ENCODE data around the gene RPL14.

Gene RPL14

DNA sequence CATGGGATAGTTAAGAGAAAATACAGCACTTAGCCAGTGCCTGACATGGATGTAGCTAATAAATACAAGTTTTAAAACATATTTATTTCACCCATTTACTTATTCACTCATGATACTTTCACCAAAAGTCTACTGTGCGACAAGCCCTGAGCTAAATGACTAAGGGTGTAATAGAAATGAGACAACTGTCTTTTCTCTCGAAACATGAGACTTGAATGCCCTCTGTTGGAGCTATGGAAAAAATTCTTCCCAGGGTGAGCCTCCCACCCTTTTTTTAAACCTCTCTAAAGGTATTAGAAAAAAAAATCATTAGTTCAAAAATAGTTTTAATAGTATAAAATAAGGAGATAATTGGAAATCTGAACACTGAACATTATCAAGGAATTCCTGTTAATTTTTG is 24.3 kb upstream of the RPL14 start:
- TF ChIP-seq, protein P1, sequence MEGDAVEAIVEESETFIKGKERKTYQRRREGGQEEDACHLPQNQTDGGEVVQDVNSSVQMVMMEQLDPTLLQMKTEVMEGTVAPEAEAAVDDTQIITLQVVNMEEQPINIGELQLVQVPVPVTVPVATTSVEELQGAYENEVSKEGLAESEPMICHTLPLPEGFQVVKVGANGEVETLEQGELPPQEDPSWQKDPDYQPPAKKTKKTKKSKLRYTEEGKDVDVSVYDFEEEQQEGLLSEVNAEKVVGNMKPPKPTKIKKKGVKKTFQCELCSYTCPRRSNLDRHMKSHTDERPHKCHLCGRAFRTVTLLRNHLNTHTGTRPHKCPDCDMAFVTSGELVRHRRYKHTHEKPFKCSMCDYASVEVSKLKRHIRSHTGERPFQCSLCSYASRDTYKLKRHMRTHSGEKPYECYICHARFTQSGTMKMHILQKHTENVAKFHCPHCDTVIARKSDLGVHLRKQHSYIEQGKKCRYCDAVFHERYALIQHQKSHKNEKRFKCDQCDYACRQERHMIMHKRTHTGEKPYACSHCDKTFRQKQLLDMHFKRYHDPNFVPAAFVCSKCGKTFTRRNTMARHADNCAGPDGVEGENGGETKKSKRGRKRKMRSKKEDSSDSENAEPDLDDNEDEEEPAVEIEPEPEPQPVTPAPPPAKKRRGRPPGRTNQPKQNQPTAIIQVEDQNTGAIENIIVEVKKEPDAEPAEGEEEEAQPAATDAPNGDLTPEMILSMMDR (IDR thresholded peaks at IDR 0.05; ENCODE audit: low read length, missing control alignments): no peak
- H3K4me3 ChIP-seq (replicated peaks; ENCODE audit: low read depth, low read length): no peak overlapping the region
- DNase-seq (ENCODE audit: low read depth): no peak

DNA sequence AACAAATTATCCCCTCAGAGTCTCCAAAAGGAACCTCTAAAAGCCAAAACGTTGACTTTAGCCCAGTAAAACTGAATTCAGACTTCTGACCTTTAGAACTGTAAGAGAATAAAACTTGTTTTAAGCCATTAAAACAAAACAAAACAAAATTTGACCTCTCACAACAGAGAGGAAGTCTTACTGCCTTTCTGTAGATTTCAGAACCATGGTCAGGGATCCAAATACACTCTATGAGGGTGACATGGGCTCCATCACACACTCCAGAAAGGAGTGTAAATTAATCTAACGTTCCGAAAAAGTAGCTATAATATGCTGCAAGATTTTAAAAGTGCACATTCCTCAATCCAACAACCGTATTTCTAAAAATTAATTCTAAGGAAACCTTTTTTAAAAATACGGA is 19.2 kb upstream of the RPL14 start:
- no peak overlapping the region for H3K4me3 ChIP-seq (replicated peaks; ENCODE audit: low read depth, low read length)
- peak; percentile 10 for DNase-seq (ENCODE audit: low read depth)
- TF ChIP-seq, protein P1 (IDR thresholded peaks at IDR 0.05; ENCODE audit: low read length, missing control alignments): no peak

DNA sequence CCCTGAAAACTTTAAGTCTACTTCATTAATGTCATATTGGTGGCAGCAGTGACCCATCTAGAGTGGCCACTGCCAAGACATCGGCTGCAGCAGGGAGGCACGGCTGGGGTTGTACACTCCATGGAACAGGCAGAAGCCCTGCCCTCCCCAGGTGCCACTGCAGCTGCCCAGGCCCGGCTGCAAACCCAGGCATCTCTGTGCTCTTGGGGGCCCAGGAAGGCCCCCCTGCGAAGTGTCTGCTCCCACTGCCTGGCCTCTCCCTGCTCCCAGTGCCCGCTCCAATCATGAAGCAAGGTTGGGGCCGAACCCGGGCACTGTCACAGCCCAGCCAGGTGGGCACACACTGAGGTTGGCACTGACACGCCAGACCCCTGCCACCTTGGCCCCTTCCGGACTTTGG is 12.1 kb upstream of the RPL14 start:
- DNase-seq (ENCODE audit: low read depth): no peak

DNA sequence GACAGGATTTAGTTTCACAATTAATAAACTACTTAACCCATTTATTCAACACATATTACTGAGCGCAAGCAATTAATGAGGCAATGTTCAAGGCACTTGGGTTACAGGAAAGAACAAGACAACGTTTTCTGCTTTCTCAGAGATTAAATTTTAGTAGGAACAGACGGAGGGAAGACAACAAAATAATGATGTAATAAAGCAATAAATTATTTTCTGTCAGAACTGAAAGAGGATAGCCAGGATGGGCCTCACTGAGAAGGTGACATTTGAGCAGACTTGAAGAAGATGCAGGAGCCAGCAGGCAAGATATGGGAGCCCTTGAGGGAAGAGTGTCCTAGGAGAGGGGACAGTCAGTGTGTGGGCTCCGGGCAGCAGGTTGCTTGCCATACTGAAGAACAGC is 11.3 kb upstream of the RPL14 start:
- H3K4me3 ChIP-seq (replicated peaks; ENCODE audit: low read depth, low read length): no peak overlapping the region
- TF ChIP-seq, protein P1 (IDR thresholded peaks at IDR 0.05; ENCODE audit: low read length, missing control alignments): no peak
- no peak for DNase-seq (ENCODE audit: low read depth)

More for the DNA sequence above, 12.1 kb upstream of the RPL14 start:
- TF ChIP-seq, protein P1 (IDR thresholded peaks at IDR 0.05; ENCODE audit: low read length, missing control alignments): no peak
- H3K4me3 ChIP-seq (replicated peaks; ENCODE audit: low read depth, low read length): no peak overlapping the region

DNA sequence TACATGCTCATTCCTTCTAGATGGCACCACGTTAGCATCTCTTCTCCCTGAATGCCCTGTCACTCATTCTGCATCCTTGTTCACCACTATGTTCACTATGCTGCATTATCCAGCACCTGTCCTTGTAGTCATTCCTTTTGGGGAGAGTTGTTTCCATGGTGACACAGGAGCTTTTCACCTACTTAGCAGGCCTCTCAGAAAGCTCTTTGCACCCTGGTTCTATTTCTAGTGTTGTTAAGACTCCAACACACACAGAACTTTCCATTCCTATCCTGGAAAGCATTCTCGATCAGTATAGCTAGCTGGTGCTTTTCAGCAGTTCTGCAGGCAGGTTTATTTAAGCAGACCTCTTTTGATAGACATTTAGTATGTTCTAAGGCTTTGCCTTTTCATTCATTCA is 6.7 kb upstream of the RPL14 start:
- TF ChIP-seq, protein P1 (IDR thresholded peaks at IDR 0.05; ENCODE audit: low read length, missing control alignments): no peak
- no peak for DNase-seq (ENCODE audit: low read depth)

DNA sequence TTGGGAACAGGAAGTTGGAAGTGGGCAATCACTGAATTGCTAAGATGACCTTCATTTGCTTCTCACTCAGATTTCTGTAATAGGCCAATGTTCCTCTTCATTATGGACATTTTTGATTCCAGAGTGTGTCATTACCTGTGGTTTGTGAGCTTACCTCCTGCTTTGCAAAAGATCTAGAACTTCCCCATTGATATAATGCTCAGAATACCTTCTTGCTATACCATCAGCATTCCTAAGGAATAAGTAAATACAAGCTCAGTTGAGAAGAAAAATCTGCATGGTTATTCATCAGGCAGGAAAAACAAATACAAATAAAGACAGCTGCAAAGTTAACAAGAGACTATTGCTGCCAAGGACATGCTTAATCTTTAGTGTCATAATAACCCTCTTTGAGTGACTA is 5.6 kb upstream of the RPL14 start:
- H3K4me3 ChIP-seq (replicated peaks; ENCODE audit: low read depth, low read length): no peak overlapping the region
- no peak for DNase-seq (ENCODE audit: low read depth)
- TF ChIP-seq, protein P1 (IDR thresholded peaks at IDR 0.05; ENCODE audit: low read length, missing control alignments): no peak

More for the DNA sequence above, 6.7 kb upstream of the RPL14 start:
- H3K4me3 ChIP-seq (replicated peaks; ENCODE audit: low read depth, low read length): no peak overlapping the region

DNA sequence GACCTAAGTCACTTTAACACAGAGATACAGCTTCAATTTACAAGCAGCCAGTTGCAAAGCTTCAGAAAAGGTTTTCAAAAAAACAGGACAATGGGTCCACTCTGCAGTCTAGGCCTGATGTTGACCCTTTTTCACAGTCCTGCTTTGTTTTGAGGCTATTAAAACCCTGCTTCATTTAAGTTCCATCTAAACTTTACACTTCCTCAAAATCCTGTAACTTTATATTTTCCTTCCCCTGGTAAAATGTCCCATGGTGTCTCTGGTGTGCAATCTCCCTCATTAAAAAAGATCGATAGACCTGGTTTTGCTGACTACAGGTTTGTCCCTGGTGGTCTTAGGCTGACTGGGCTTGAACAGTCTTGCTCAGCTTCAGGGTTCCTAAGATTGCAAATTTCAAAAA is 5.1 kb upstream of the RPL14 start:
- TF ChIP-seq, protein P1 (IDR thresholded peaks at IDR 0.05; ENCODE audit: low read length, missing control alignments): no peak
- no peak for DNase-seq (ENCODE audit: low read depth)
- peak overlapping the region; percentile 92 for H3K4me3 ChIP-seq (replicated peaks; ENCODE audit: low read depth, low read length)
